Hematopoietic multipotent progenitor cell treated with erythropoietin and hydrocortisone succinate and interleukin-3 and kit ligand, for 6 days (in vitro differentiated cells): Measurements from ENCODE around the gene INPP5B.

Source experiments
- DNase-seq: peaks from one replicate; pipeline ENCODE4 v3.0.0-alpha.2; 2015

Gene INPP5B

GRCh38 chr1:37831109-37831508 is 115.7 kb downstream of the INPP5B start:
- DNase-seq, result no peak

GRCh38 chr1:37828410-37829074 is 118.3 kb downstream of the INPP5B start:
- DNase-seq, result no peak

- DNase-seq, result no peak
Measured at GRCh38 chr1:37825506-37825905, 121.3 kb downstream of the INPP5B start.

GRCh38 chr1:37824001-37824400 is 122.9 kb downstream of the INPP5B start:
- DNase-seq, result no peak

GRCh38 chr1:37822906-37823815 is 123.7 kb downstream of the INPP5B start:
- DNase-seq, result no peak

- no peak for DNase-seq
Measured at GRCh38 chr1:37821481-37821880, 125.4 kb downstream of the INPP5B start.

GRCh38 chr1:37817481-37817880 is 129.4 kb downstream of the INPP5B start:
- DNase-seq, result no peak

GRCh38 chr1:37814252-37814651 is 132.6 kb downstream of the INPP5B start:
- no peak for DNase-seq

- no peak for DNase-seq
Measured at GRCh38 chr1:37813529-37814145, 133.2 kb downstream of the INPP5B start.

- DNase-seq, result peak; percentile 92
Measured at GRCh38 chr1:37811027-37811655, 135.7 kb downstream of the INPP5B start.
